Bronchial epithelial cell (primary cell): ENCODE data around the gene SMURF1. TPM values are rescaled to one million over a fixed set of nuclear protein-coding genes. Genes with fewer than 3 reads are reported as not detected.

ENCODE experiments used
- DNase-seq: peaks from one replicate; pipeline ENCODE4 v3.0.0-alpha.2; 2010; ENCODE audit warnings: low read depth
- FAIRE-seq: peaks from 2 replicates; lab custom pipeline; 2011; peaks lifted over from hg19 to GRCh38; lab: Jason Lieb, UNC
- H3K27me3 ChIP-seq: 2 replicates; pipeline ENCODE4 v1.5.1; 2011; ENCODE audit warnings: low read length; ENCODE audit not compliant: control insufficient read depth, insufficient read depth
- H3K36me3 ChIP-seq: 2 replicates; pipeline ENCODE4 v1.5.1; 2011; ENCODE audit warnings: low read length; ENCODE audit not compliant: control insufficient read depth, insufficient read depth
- H3K4me3 ChIP-seq: 2 replicates; pipeline ENCODE4 v1.5.1; 2011; ENCODE audit warnings: mild to moderate bottlenecking, low read depth, low read length, control low read depth
- total RNA-seq: library from RNA; depleted of rRNA; stranded (reverse); fragments of >200 nt; gene quantifications from 2 replicates; pipeline ENCODE4 v1.2.1, GENCODE V29; 2014
- TF ChIP-seq, protein P1 (sequence below): IDR thresholded peaks from 2 replicates; pipeline ENCODE4 v1.5.1; 2011; ENCODE audit warnings: mild to moderate bottlenecking, moderate library complexity, low read length, control low read depth, inconsistent platforms; ENCODE audit not compliant: insufficient read depth, severe bottlenecking

The SMURF1 gene
- total RNA-seq, 1 donor from 2014 or later, result 42.4 TPM

DNA sequence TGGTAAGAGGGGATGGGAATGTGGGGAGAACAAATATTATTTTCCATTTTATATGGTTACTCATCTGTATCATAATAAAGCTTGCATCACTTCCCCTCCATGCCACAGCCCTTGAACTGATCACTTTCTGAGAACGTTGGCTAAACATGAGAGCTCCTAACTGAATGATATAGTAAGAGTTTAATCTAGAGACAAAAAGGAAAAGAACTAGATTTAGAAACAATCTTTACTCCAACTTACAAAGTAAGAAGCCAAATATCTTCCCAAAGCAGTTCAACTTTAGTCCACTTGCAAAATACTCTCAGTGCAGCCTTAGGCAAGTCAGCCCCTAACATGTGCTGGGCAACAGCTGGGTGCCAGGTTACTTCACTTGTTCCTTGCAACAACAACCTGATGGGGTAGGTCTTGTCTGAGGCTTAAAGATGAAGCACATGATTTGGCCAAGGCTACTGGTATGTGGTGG lies 20.3 kb downstream of the SMURF1 start:
- H3K4me3 ChIP-seq, result no peak overlapping the region
- peaks cover 3% of the 10 kb centered on the region for H3K36me3 ChIP-seq
- FAIRE-seq (no peak), DNase-seq (peak; percentile 58)
- TF ChIP-seq, protein P1, sequence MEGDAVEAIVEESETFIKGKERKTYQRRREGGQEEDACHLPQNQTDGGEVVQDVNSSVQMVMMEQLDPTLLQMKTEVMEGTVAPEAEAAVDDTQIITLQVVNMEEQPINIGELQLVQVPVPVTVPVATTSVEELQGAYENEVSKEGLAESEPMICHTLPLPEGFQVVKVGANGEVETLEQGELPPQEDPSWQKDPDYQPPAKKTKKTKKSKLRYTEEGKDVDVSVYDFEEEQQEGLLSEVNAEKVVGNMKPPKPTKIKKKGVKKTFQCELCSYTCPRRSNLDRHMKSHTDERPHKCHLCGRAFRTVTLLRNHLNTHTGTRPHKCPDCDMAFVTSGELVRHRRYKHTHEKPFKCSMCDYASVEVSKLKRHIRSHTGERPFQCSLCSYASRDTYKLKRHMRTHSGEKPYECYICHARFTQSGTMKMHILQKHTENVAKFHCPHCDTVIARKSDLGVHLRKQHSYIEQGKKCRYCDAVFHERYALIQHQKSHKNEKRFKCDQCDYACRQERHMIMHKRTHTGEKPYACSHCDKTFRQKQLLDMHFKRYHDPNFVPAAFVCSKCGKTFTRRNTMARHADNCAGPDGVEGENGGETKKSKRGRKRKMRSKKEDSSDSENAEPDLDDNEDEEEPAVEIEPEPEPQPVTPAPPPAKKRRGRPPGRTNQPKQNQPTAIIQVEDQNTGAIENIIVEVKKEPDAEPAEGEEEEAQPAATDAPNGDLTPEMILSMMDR, result no peak
- H3K27me3 ChIP-seq, result no peaks in the 10 kb centered on the region

DNA sequence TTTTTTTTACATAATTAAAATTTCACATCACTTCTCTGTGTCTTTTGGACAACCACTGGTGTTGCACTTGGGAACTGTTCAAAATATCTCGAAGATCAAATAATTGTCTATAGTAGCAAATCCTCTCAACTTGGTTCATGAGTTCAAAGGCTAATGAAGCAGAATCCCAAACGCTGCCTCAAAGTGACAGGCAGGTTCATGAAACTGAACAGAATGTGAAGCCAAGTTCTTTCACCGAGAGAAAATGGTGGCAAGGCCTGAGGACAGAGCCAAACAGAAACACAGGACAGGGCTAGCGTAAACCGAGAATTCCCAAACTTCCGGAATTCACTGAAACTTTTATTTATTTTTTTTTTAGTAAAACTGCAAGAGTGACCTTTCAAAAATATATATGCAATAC lies 21.1 kb downstream of the SMURF1 start:
- Histone ChIP-seq H3K27me3 (no peaks in the 10 kb centered on the region), H3K4me3 (no peak overlapping the region), H3K36me3 (peaks cover 3% of the 10 kb centered on the region)
- DNase-seq (no peak), FAIRE-seq (no peak)
- TF ChIP-seq, protein P1, result no peak

DNA sequence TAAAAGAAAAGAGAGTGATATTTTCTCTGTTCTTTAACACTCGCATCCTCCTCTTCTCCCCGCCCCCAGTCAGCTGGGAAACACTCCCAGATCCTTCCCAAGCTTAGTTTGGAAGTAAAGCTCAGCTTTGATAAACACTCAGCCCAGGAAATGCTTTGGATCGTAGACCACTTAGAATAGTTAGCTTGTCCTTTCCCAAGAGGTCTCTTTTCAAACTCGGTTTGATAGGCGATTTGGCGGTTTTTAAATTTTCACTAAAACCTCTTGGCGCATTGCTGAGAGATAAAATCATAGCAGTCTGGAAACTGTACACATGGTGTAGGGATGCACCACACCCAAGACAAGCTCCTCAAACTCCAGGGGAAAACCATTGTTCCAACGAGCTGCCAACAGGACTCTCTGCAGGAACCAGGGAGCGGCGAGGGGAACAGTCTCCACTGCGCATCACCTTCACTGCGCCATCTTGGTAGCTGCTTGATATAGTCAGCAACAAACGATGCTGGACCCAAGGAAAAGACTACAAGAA lies 22.3 kb downstream of the SMURF1 start:
- Histone ChIP-seq H3K4me3 (no peak overlapping the region), H3K27me3 (no peaks in the 10 kb centered on the region), H3K36me3 (peaks cover 3% of the 10 kb centered on the region)
- FAIRE-seq (no peak), DNase-seq (no peak)
- TF ChIP-seq, protein P1, result no peak

DNA sequence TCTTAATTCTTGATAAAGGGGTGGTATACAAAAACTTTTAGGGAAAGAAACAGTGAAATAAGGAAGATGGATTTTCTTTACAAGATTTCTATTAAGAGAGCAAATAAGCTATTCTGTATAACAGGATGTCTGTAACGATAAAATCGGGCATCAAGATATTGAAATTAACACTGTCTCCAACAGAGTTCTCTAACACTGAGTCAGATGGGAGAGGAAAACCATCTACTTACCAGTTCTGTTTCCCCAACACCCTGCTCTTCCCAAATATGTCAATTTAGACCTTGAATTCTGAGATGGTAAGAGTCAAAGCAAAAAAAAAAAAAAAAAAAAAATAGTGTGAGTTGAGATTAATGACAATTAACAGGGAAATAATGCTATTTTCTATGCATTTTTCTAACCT lies 23.0 kb downstream of the SMURF1 start:
- FAIRE-seq (no peak), DNase-seq (no peak)
- TF ChIP-seq, protein P1, result no peak
- Histone ChIP-seq H3K36me3 (peaks cover 3% of the 10 kb centered on the region), H3K4me3 (no peak overlapping the region), H3K27me3 (no peaks in the 10 kb centered on the region)

DNA sequence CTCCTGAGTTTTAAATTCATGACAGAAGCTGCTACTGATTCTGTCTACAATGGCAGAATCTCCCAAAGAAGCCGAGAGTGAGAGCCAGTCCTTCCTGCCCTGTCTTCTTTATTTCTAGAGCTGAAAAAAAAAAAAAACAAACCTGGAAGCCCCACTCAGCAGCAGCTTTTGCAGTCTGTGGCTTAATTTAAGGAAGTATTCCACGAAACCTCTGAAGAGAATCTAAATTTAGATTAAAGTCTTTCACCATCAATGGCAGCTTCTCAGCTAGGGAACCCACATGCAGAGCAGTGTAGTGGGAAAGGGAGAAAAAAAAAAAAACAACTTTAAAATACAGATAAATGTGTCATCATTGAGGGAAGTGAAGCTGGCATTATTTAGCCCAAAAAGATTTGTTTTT lies 23.4 kb downstream of the SMURF1 start:
- DNase-seq (no peak), FAIRE-seq (no peak)
- Histone ChIP-seq H3K36me3 (peaks cover 3% of the 10 kb centered on the region), H3K4me3 (no peak overlapping the region), H3K27me3 (no peaks in the 10 kb centered on the region)
- TF ChIP-seq, protein P1, result no peak

DNA sequence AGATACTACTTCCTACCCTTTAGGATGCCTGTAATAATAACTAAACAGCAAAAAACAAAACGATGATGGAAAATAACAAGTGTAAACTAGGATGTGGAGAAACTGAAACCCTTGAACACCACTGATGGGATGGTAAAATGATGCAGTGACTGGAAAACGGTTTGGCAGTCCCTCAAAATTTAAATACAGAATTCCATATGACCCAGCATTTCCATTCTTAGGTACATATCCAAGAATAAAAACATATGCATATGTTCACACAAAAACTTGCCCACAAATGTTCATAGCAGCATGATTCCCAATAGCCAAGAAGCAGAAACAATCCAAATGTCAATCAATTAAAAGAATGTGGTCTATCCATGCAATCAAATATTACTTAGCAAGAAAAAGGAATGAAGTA lies 25.8 kb downstream of the SMURF1 start:
- TF ChIP-seq, protein P1, result no peak
- H3K4me3 ChIP-seq, result no peak overlapping the region
- no peak for FAIRE-seq
- no peaks in the 10 kb centered on the region for H3K27me3 ChIP-seq
- DNase-seq, result no peak
- peaks cover 3% of the 10 kb centered on the region for H3K36me3 ChIP-seq
